MCF 10A (cell line): ENCODE data around the gene VWA5B1. TPM values are rescaled to one million over a fixed set of nuclear protein-coding genes. Genes with fewer than 3 reads are reported as not detected.

ENCODE experiments used
- BruUV-seq: library from RNA; stranded (reverse); fragments of 400-500 nt; replicated peaks from 2 replicates; lab custom pipeline; 2021; lab: Mats Ljungman, UMichigan
- CTCF ChIA-PET: fragments of 300-600 bp; sonication (Branson Sonifier 250); formaldehyde crosslinking; extraction: SDS; loops from one replicate; lab custom pipeline; 2021; ENCODE audit warnings: antibody characterized with exemption, inconsistent platforms; lab: Yijun Ruan, JAX
- POLR2A ChIA-PET: fragments of 300-600, 350-650 bp; sonication (Branson Sonifier 250); formaldehyde crosslinking; extraction: SDS; loops from one replicate; lab custom pipeline; 2020; ENCODE audit warnings: antibody characterized with exemption, inconsistent platforms; lab: Yijun Ruan, JAX
- DNase-seq: peaks from one replicate; pipeline ENCODE4 v3.0.0-alpha.2; 2018; ENCODE audit not compliant: unreplicated experiment
- H3K27ac Mint-ChIP-seq: one replicate; pipeline ENCODE4 v1.8.0; 2022; ENCODE audit warnings: mild to moderate bottlenecking, low read depth, mixed read lengths; ENCODE audit not compliant: unreplicated experiment
- H3K27me3 Mint-ChIP-seq: one replicate; pipeline ENCODE4 v1.8.0; 2022; ENCODE audit warnings: mixed read lengths; ENCODE audit not compliant: insufficient read depth, unreplicated experiment
- H3K36me3 Mint-ChIP-seq: one replicate; pipeline ENCODE4 v1.8.0; 2022; ENCODE audit warnings: mild to moderate bottlenecking, moderate library complexity, mixed read lengths; ENCODE audit not compliant: insufficient read depth, unreplicated experiment
- H3K4me1 Mint-ChIP-seq: one replicate; pipeline ENCODE4 v1.8.0; 2022; ENCODE audit warnings: mixed read lengths; ENCODE audit not compliant: insufficient read depth, unreplicated experiment
- H3K4me3 Mint-ChIP-seq: one replicate; pipeline ENCODE4 v1.8.0; 2022; ENCODE audit warnings: mild to moderate bottlenecking, moderate library complexity, mixed read lengths; ENCODE audit not compliant: unreplicated experiment
- H3K9me3 Mint-ChIP-seq: one replicate; pipeline ENCODE4 v1.8.0; 2022; ENCODE audit warnings: mixed read lengths; ENCODE audit not compliant: unreplicated experiment
- intact Hi-C: fragments of 100-400 bp; cut with micrococcal nuclease; formaldehyde crosslinking; loops from 2 replicates; pipeline ENCODE4 v1.14.1; 2022
- total RNA-seq: library from RNA; stranded (reverse); gene quantifications from 2 replicates; pipeline ENCODE4 v1.2.3, GENCODE V29; 2022
- TF ChIP-seq, protein P1 (sequence below): fragments of 200-600 bp; IDR thresholded peaks from one replicate; pipeline ENCODE4 v1.8.0; 2022; ENCODE audit warnings: antibody characterized with exemption, mild to moderate bottlenecking; ENCODE audit not compliant: unreplicated experiment

VWA5B1 gene
- total RNA-seq, 1 experiment from 2014 or later: not detected

DNA sequence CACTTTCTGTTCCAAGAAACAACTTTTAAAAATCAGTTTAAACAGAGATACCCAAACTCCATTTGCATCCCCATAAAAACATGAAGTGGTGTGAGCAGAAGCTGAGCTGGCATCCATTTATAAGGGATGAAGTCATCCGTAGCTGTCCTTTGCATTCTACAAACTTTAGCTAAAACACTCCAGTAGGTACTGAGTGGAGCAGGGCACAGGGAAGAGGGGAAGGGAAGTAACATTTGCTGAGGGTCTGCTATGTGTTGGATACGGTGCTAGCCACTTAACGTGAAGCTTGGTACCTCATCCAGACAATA lies 32.9 kb downstream of the VWA5B1 start:
- intact Hi-C loops: no loop called here
- TF ChIP-seq, protein P1, sequence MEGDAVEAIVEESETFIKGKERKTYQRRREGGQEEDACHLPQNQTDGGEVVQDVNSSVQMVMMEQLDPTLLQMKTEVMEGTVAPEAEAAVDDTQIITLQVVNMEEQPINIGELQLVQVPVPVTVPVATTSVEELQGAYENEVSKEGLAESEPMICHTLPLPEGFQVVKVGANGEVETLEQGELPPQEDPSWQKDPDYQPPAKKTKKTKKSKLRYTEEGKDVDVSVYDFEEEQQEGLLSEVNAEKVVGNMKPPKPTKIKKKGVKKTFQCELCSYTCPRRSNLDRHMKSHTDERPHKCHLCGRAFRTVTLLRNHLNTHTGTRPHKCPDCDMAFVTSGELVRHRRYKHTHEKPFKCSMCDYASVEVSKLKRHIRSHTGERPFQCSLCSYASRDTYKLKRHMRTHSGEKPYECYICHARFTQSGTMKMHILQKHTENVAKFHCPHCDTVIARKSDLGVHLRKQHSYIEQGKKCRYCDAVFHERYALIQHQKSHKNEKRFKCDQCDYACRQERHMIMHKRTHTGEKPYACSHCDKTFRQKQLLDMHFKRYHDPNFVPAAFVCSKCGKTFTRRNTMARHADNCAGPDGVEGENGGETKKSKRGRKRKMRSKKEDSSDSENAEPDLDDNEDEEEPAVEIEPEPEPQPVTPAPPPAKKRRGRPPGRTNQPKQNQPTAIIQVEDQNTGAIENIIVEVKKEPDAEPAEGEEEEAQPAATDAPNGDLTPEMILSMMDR: no peak
- Mint-ChIP-seq H3K27ac (no peak overlapping the region), H3K9me3 (no peaks in the 10 kb centered on the region), H3K4me3 (no peak overlapping the region), H3K36me3 (peaks cover 7% of the 10 kb centered on the region), H3K27me3 (peaks cover 51% of the 10 kb centered on the region), H3K4me1 (no peaks in the 10 kb centered on the region)
- POLR2A ChIA-PET: no interaction called here
- no TSS peak for BruUV-seq
- DNase-seq: no peak
- CTCF ChIA-PET: interaction anchor here (0.6 to 1.0 kb wide), 2 partner anchors 101 to 108 kb away, joined by 3 to 7 read pairs; no protein-coding TSS in a partner anchor

DNA sequence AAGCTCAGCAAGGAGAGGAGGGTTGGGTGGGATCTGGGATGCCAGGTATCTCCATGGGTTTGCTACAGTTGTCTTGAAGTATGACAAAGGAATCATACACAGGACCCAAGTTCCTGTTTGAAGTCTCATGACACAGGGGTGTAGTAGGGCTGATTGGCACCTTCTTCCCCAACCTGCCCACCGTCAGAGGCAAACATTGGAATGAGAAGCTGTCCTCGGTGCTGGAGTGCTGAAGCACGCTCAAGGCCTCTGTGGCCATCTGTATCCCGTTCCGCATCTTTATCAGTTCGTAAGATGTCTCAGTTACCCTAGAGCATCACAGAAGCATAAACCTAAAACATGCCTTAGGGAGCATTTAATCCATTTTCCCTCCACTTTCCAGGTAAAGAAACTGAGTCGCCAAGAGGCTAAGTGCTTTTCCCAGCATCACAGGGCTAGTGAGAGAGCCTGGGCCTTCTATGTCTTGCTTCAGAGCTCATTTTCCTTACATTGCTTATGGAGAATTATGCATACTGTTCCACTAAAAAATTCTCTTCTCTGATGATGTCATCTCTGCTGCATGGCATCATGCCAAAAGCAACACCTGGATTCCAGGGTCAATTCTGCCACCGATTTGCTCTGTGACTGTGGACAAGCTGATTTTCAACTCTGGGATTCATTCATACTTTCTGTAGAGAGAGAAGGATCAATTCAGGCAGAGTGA lies 34.2 kb downstream of the VWA5B1 start:
- no TSS peak for BruUV-seq
- no peak overlapping the region for H3K27ac Mint-ChIP-seq
- TF ChIP-seq, protein P1: no peak
- ChIA-PET CTCF (interaction anchor here (0.8 to 1.2 kb wide), 2 partner anchors 11 to 37 kb away, joined by 3 read pairs; no protein-coding TSS in a partner anchor), POLR2A (no interaction called here)
- intact Hi-C loops: no loop called here
- no peaks in the 10 kb centered on the region for H3K4me1 Mint-ChIP-seq
- H3K9me3 Mint-ChIP-seq: no peaks in the 10 kb centered on the region
- no peak overlapping the region for H3K4me3 Mint-ChIP-seq
- no peaks in the 10 kb centered on the region for H3K36me3 Mint-ChIP-seq
- peaks cover 54% of the 10 kb centered on the region for H3K27me3 Mint-ChIP-seq
- DNase-seq: no peak

DNA sequence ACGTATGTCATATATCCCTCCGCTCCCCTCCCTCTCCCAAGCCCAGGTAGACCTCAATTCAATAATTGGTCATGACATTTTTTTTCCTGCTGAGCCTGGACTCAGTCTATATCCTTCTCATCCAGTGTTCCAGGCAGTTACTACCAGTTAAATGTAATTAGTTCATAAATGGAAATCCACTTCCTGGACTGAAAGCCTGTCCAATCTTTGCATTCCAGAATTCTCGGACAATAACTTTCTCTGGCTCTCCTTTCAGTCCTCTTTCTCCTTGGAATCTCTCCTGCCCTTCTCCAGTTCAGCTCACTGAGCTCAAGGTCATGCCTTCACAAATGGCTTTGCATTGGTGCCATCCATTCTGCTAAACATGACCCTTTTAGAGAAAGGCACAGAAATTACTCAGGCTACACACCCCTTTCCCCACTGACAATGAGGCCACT lies 34.8 kb downstream of the VWA5B1 start:
- TF ChIP-seq, protein P1: no peak
- BruUV-seq: no TSS peak
- no peaks in the 10 kb centered on the region for H3K9me3 Mint-ChIP-seq
- ChIA-PET POLR2A (no interaction called here), CTCF (interaction anchor here (0.7 to 1.2 kb wide), 2 partner anchors 10 to 60 kb away, joined by 3 read pairs; no protein-coding TSS in a partner anchor)
- intact Hi-C loops: no loop called here
- no peaks in the 10 kb centered on the region for H3K36me3 Mint-ChIP-seq
- no peak overlapping the region for H3K27ac Mint-ChIP-seq
- H3K27me3 Mint-ChIP-seq: peaks cover 52% of the 10 kb centered on the region
- DNase-seq: no peak
- no peaks in the 10 kb centered on the region for H3K4me1 Mint-ChIP-seq
- H3K4me3 Mint-ChIP-seq: no peak overlapping the region

DNA sequence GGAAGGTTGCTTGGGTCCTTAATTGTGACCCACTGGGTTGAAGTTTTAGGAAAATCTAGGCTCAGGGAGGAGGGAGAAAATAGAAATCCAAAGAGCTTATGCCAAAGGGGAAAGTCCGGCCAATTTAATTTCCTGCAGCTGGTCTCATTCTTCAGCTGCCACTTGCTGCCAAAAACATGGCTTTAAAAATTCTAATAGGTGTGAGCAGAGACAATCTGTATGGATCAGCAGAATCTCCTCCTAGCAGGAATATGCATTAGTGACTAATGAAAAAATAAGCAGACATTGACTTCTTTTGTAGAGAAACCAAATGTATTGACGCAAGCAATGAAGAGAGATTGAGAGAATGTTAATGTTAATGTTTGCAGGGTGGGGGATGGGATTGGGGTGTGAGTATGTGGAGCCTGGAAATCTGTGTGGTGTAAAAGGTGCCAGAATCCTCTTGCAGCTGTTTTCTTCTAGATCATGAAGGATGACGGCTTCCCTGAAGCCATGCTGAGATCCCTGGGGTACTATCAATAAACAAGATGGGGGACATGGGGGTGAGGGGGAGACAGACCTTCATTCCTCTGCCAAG lies 35.3 kb downstream of the VWA5B1 start:
- CTCF ChIA-PET: interaction anchor here (0.7 kb wide), 1 partner anchor 60 kb away, joined by 3 read pairs; no protein-coding TSS in a partner anchor
- no peaks in the 10 kb centered on the region for H3K4me1 Mint-ChIP-seq

More for the DNA sequence above, 35.3 kb downstream of the VWA5B1 start:
- peaks cover 51% of the 10 kb centered on the region for H3K27me3 Mint-ChIP-seq
- H3K9me3 Mint-ChIP-seq: no peaks in the 10 kb centered on the region
- TF ChIP-seq, protein P1: no peak
- H3K27ac Mint-ChIP-seq: no peak overlapping the region
- POLR2A ChIA-PET: no interaction called here
- DNase-seq: no peak
- intact Hi-C loops: no loop called here
- no peak overlapping the region for H3K4me3 Mint-ChIP-seq
- no TSS peak for BruUV-seq
- H3K36me3 Mint-ChIP-seq: no peaks in the 10 kb centered on the region
